Gastroesophageal sphincter (tissue), 4 donors: ENCODE measurements around the gene INAVA. TPM values are rescaled to one million over a fixed set of nuclear protein-coding genes. Genes with fewer than 3 reads are reported as not detected.

Source experiments
- ATAC-seq: fragments of 150-250 bp; one replicate; pipeline ENCODE4 v1.9.1; 2016; ENCODE audit warnings: mild to moderate bottlenecking, moderate library complexity
- H3K27ac ChIP-seq, 4 donors: fragments of 200-600 bp; sonication (generic) in 3 of 4; 1 replicate in 3 of 4; 2 replicates in 1 of 4; pipeline ENCODE4 v1.5.1; 2016 to 2019
- H3K27me3 ChIP-seq: fragments of 200-600 bp; sonication (generic); one replicate; pipeline ENCODE4 v1.5.1; 2019
- H3K36me3 ChIP-seq, 2 donors: fragments of 200-600 bp; sonication (generic); one replicate each; pipeline ENCODE4 v1.5.1; 2019; ENCODE audit warnings: control low read depth in 1 of 2
- H3K4me1 ChIP-seq, 3 donors: fragments of 200-600 bp; sonication (generic); 1 replicate in 2 of 3; 2 replicates in 1 of 3; pipeline ENCODE4 v1.5.1; 2016 to 2019; ENCODE audit warnings: control low read depth in 2 of 3
- H3K4me3 ChIP-seq, 2 donors: fragments of 200-600 bp; sonication (generic); one replicate each; pipeline ENCODE4 v1.5.1; 2019; ENCODE audit warnings: mild to moderate bottlenecking in 1 of 2, moderate library complexity in 1 of 2
- H3K9me3 ChIP-seq, 3 donors: fragments of 200-600 bp; sonication (generic); one replicate each; pipeline ENCODE4 v1.5.1; 2017 to 2019; ENCODE audit warnings: control low read depth in 2 of 3
- CTCF ChIP-seq, 4 experiments: fragments of 200-600 bp in 2 of 4; fragments of 450-650 bp in 2 of 4; sonication (generic) in 1 of 4; IDR thresholded peaks; one replicate each; pipeline ENCODE4 v1.5.1; 2017 to 2019; ENCODE audit warnings: antibody characterized with exemption in 4 of 4, mild to moderate bottlenecking in 2 of 4, moderate library complexity in 2 of 4
- EP300 ChIP-seq: sonication (generic); formaldehyde crosslinking; IDR thresholded peaks from one replicate; pipeline ENCODE4 v1.6.1; 2017; ENCODE audit warnings: antibody characterized with exemption, mild to moderate bottlenecking
- POLR2A ChIP-seq, 2 donors: fragments of 450-650 bp; IDR thresholded peaks; one replicate each; pipeline ENCODE4 v1.6.1; 2017; ENCODE audit warnings: antibody characterized with exemption in 2 of 2, mild to moderate bottlenecking in 2 of 2, moderate library complexity in 1 of 2
- POLR2AphosphoS5 ChIP-seq: sonication (generic); formaldehyde crosslinking; IDR thresholded peaks from one replicate; pipeline ENCODE4 v1.6.1; 2017; ENCODE audit warnings: antibody characterized with exemption
- WGBS, 2 donors: methylation state at CpG; one replicate each; pipeline ENCODE4 v1.1.5; 2018; ENCODE audit warnings: low coverage in 1 of 2; 5-methylcytosine and 5-hydroxymethylcytosine counted together
- total RNA-seq, 4 donors: library from RNA; depleted of rRNA; stranded (reverse); fragments of >200 nt; gene quantifications; one replicate each; pipeline ENCODE4 v1.1.0, GENCODE V29; 2016

The INAVA gene
- total RNA-seq, 4 donors from 2014 or later, result 0.47 to 2.9 TPM; not detected in 2

GRCh38 chr1:200885623-200886402 is 8.9 kb upstream of the INAVA start:
- TF ChIP-seq POLR2A (IDR thresholded peaks at IDR 0.05), result no peak
- no peak for TF ChIP-seq CTCF (IDR thresholded peaks at IDR 0.05)
- no peak for TF ChIP-seq POLR2AphosphoS5
- TF ChIP-seq EP300, result no peak
- Histone ChIP-seq H3K36me3 (no peaks in the 10 kb centered on the region), H3K27ac (no peak overlapping the region), H3K9me3 (no peaks in the 10 kb centered on the region), H3K4me1 (peaks cover 0 to 3% (median 0%) of the 10 kb centered on the region in 3 donors), H3K4me3 (no peak overlapping the region), H3K27me3 (peaks cover 34% of the 10 kb centered on the region)
- ATAC-seq, result no peak
- 94 to 95% methylated on average over 5 to 6 of the region's 6 CpGs for WGBS, 2 donors

- H3K27me3 ChIP-seq, result peaks cover 42% of the 10 kb centered on the region
- no peak for ATAC-seq
- WGBS, 2 donors, result 82% methylated on average over 2 of the region's 2 CpGs; no CpG with 5 or more reads in 1 of the 2 donors
- H3K9me3 ChIP-seq, result no peaks in the 10 kb centered on the region
- no peak overlapping the region for H3K4me3 ChIP-seq
- no peak for TF ChIP-seq CTCF (IDR thresholded peaks at IDR 0.05)
- no peak for TF ChIP-seq EP300
- no peak for TF ChIP-seq POLR2AphosphoS5
- TF ChIP-seq POLR2A (IDR thresholded peaks at IDR 0.05), result no peak
- H3K27ac ChIP-seq, result no peak overlapping the region
- H3K4me1 ChIP-seq, result peaks cover 0 to 11% (median 6%) of the 10 kb centered on the region in 3 donors
- H3K36me3 ChIP-seq, result no peaks in the 10 kb centered on the region
Observed at GRCh38 chr1:200886594-200886993, 8.1 kb upstream of the INAVA start.

- no peak overlapping the region for H3K27ac ChIP-seq
- TF ChIP-seq CTCF (IDR thresholded peaks at IDR 0.05) (no peak), POLR2AphosphoS5 (no peak), EP300 (no peak), POLR2A (IDR thresholded peaks at IDR 0.05) (no peak)
- ATAC-seq, result no peak
- no peaks in the 10 kb centered on the region for H3K9me3 ChIP-seq
- H3K4me1 ChIP-seq, result peaks cover 0 to 15% (median 10%) of the 10 kb centered on the region in 3 donors
- peaks cover 47% of the 10 kb centered on the region for H3K27me3 ChIP-seq
- no peak overlapping the region for H3K4me3 ChIP-seq
- no peaks in the 10 kb centered on the region for H3K36me3 ChIP-seq
- 60 to 89% methylated on average over 2 to 7 of the region's 11 CpGs for WGBS, 2 donors
Observed at GRCh38 chr1:200887036-200887435, 7.7 kb upstream of the INAVA start.

- 74% methylated on average over 4 of the region's 9 CpGs; no CpG with 5 or more reads in 1 of the 2 donors for WGBS, 2 donors
- no peak overlapping the region for H3K4me3 ChIP-seq
- no peaks in the 10 kb centered on the region for H3K9me3 ChIP-seq
- H3K27ac ChIP-seq, result no peak overlapping the region
- no peak for ATAC-seq
- H3K36me3 ChIP-seq, result no peaks in the 10 kb centered on the region
- peaks cover 55% of the 10 kb centered on the region for H3K27me3 ChIP-seq
- peaks cover 0 to 17% (median 10%) of the 10 kb centered on the region in 3 donors for H3K4me1 ChIP-seq
- TF ChIP-seq CTCF (IDR thresholded peaks at IDR 0.05) (no peak), EP300 (no peak), POLR2AphosphoS5 (no peak), POLR2A (IDR thresholded peaks at IDR 0.05) (no peak)
Observed at GRCh38 chr1:200887772-200888348, 6.8 kb upstream of the INAVA start.
